Cardiac fibroblast (primary cell): Measurements from ENCODE around the gene ETV4.

Experiments
- DNase-seq, 2 donors: peaks; one replicate each; pipeline versions ENCODE4 v3.0.0 to v3.0.0-alpha.2; 2010; ENCODE audit warnings: low read depth in 2 of 2
- H3K4me3 ChIP-seq, 2 donors: replicated peaks in 1 of 2; 1 replicate in 1 of 2; 2 replicates in 1 of 2; pipeline ENCODE4 v1.5.1; 2011; ENCODE audit warnings: low read depth in 2 of 2, low read length in 2 of 2, mild to moderate bottlenecking in 2 of 2, moderate library complexity in 1 of 2
- TF ChIP-seq, protein P1 (sequence below): IDR thresholded peaks from one replicate; pipeline ENCODE4 v1.5.1; 2011; ENCODE audit warnings: low read depth, mild to moderate bottlenecking, low read length, inconsistent platforms

The ETV4 gene

DNA sequence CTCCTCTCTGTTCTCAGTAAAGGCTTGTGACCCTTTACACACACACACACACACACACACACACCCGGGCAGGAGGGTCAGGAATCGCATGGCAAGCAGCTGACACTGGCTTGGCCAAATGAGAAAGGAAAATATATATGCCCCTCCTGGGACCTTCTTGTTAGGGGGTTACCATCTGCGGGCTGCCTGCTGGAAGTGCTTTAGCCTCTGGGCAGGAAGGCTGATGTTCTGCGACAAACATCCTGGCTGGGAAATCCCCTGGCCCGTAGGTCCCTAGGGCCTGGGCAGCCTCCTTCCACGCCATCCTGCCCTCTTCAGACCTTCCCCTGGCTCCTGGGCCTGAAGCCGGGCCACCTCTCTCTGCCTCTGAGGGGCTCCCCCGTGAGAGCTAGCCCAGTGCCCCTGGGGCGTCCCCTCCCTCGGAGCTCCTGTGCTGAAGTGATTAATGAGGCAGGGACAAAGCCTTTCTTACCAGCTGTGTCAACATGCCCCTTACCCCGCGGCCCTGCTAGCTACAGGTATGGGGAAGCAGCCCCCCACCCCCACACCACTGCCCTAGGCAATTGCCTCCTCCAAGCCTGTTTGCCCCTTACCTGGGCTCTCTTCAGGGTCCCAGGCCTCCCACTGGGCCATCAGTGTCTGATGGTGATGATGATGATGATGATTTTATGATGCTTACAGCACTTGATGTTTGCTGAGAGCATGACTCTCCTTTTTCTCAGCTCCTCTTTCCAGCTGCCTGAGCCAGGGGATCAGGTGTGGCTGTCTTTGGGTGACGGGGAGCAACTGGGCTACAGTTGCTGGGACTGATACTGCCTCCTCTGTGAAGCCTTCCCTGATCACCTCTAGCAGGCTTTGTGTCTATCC, 32.8 kb upstream of the ETV4 start:
- DNase-seq = peak; percentile 48 to 77

DNA sequence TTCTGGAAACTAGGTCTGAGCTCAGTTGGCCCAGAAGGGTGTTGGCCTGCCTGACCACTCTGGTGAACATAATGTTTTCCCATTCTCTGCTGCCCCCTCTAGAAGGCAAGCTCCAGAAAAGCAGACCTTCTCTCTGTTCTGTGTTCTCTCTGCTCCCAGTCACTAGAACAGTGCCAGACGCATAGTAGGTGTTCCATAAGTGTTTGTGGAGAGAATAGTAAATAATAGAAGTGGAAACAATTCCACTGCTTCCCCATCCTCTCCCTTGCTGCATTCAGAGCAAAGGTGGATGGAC, 32.2 kb upstream of the ETV4 start:
- no peak overlapping the region for H3K4me3 ChIP-seq
- TF ChIP-seq, protein P1, sequence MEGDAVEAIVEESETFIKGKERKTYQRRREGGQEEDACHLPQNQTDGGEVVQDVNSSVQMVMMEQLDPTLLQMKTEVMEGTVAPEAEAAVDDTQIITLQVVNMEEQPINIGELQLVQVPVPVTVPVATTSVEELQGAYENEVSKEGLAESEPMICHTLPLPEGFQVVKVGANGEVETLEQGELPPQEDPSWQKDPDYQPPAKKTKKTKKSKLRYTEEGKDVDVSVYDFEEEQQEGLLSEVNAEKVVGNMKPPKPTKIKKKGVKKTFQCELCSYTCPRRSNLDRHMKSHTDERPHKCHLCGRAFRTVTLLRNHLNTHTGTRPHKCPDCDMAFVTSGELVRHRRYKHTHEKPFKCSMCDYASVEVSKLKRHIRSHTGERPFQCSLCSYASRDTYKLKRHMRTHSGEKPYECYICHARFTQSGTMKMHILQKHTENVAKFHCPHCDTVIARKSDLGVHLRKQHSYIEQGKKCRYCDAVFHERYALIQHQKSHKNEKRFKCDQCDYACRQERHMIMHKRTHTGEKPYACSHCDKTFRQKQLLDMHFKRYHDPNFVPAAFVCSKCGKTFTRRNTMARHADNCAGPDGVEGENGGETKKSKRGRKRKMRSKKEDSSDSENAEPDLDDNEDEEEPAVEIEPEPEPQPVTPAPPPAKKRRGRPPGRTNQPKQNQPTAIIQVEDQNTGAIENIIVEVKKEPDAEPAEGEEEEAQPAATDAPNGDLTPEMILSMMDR = no peak
- no peak for DNase-seq

More for the DNA sequence above, 32.8 kb upstream of the ETV4 start:
- no peak overlapping the region for H3K4me3 ChIP-seq
- TF ChIP-seq, protein P1 = no peak

DNA sequence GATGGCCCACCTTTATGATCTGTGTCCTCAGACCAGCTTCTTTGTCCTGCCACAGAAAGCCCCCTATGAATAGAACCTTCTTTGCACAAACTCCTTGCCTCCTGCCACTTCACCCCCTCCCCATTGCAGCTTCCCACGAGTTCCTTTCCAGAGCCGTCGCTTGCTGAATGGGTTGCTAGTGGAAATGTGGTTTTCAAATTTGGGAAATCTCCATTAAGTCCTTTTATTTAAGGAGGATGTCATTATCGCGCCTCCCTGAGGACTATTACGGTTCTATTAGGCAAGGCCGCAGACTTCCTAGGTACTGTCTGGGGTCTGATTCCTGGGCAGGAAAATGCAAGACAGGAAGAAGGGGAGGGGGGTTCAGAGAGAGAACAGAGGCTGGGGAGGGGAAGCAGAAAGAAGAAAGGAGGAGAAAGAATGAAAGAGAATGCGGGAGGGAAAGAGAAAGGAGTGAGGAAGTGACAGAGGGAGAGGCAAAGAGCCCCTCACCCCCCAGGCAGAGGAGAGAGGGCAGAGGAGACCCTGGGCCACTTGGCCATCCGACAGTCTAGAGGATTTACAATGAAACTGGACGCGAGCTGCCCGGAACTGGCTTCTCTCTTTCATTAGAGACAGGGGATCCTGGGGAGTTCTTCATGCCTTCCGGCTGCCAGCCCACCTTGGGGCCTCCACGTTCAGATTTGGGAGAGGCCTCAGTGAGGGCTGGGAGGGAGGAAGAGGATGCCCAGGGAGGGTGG, 31.7 kb upstream of the ETV4 start:
- no peak overlapping the region for H3K4me3 ChIP-seq
- DNase-seq = no peak

DNA sequence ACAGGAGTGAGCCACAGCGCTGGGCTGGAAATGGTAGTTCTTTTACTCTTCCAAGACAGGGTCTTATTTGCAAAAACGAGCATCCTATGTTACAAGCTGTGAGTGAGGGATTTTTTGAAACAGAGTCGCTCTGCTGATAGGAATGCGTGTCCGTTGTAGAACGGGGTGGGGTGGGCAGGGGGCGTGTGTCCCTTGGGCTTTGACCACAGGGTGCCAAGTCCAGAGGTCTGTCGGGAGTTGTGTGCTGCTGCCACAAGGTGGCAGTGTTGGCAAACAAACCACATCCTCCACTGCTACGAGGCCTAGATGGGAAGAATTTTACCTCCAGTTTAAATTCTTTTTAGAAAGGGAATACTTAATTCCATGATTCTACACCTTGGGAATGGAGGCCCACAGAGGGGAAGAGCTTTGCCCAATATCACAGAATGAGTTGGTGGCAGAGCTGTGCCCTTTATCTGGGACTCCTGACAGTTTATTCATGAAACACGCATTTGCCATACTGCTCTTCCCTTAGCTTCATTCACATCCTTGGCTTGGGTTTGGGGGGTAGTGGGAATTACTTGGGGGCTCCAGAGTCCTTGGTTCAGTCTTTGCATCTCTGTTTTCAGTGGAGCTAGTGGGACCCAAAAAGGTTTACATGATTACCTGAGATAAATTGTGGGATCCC, 30.6 kb upstream of the ETV4 start:
- TF ChIP-seq, protein P1 = peak; percentile 82
- peak; percentile 79 to 82 for DNase-seq
- no peak overlapping the region for H3K4me3 ChIP-seq

More for the DNA sequence above, 31.7 kb upstream of the ETV4 start:
- TF ChIP-seq, protein P1 = no peak

- no peak overlapping the region for H3K4me3 ChIP-seq
- DNase-seq = no peak
- TF ChIP-seq, protein P1 = no peak
These were observed 28.9 kb upstream of the ETV4 start for GRCh38 chr17:43574896-43575525.

DNA sequence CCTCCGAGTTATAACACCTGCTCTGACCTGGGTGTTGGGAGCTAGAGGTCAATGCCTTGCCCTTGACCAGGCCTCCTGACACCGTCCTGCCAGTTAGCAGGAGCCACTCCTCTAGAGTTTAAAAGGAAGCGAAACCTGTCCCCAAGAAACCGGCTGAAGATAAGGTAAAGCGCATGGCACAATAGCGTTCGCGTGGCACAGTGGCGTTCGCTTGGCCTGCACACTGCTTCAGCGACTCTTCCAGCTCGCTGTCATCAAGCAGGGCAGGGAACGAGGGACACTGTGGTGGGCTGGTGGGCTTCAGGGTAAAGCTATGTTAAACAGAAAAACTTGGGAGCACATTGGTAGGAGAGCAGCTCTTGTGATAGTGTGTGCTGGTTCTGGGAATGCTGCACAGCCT, 28.2 kb upstream of the ETV4 start:
- DNase-seq = no peak
- TF ChIP-seq, protein P1 = no peak
- H3K4me3 ChIP-seq = no peak overlapping the region
